HCT116 (cell line): ENCODE measurements around the gene DOK6. TPM values are rescaled to one million over a fixed set of nuclear protein-coding genes. Genes with fewer than 3 reads are reported as not detected.

ENCODE experiments used
- ATAC-seq: fragments of 200-7000 bp; cut with Tn5 transposase; 2 replicates; pipeline ENCODE4 v1.9.1; 2020; ENCODE audit warnings: mild to moderate bottlenecking, moderate library complexity
- BruUV-seq: library from RNA; stranded (reverse); fragments of 400-500 nt; replicated peaks from 2 replicates; lab custom pipeline; 2021; lab: Mats Ljungman, UMichigan
- CTCF ChIA-PET: fragments of 300-600 bp; sonication (Branson Sonifier 250); formaldehyde crosslinking; loops from one replicate; lab custom pipeline; 2021; ENCODE audit warnings: antibody characterized with exemption; lab: Charles Lee
- POLR2A ChIA-PET: fragments of 300-600, 350-600 bp; sonication (Branson Sonifier 250); formaldehyde crosslinking; loops from one replicate; lab custom pipeline; 2021; ENCODE audit warnings: antibody characterized with exemption; lab: Charles Lee
- RAD21 ChIA-PET, 2 experiments: fragments of 300-600 bp; sonication (Branson Sonifier 250); formaldehyde crosslinking; loops; one replicate each; lab custom pipeline; 2023; ENCODE audit warnings: low total read pairs in 2 of 2; ENCODE audit not compliant: uncharacterized antibody in 2 of 2, unreplicated experiment in 2 of 2, low non-redundant PET in 1 of 2; lab: Charles Lee
- DNase-seq: peaks from one replicate; pipeline ENCODE4 v3.0.0-alpha.2; 2010; ENCODE audit warnings: low read depth, low spot score
- H2AFZ ChIP-seq: fragments of 200-600 bp; shearing (Covaris generic), sonication (generic); 2 replicates; pipeline ENCODE4 v1.6.1; 2017; ENCODE audit warnings: low read depth, mixed run types, mixed read lengths, antibody characterized with exemption, low read length; ENCODE audit not compliant: poor library complexity, severe bottlenecking
- H3K27ac ChIP-seq: 2 replicates; pipeline ENCODE4 v1.5.1; 2012; ENCODE audit warnings: low read depth, low read length
- H3K27me3 ChIP-seq: fragments of 200-600 bp; sonication (generic); 2 replicates; pipeline ENCODE4 v1.6.1; 2016; ENCODE audit warnings: mixed run types, low read length, mixed read lengths; ENCODE audit not compliant: insufficient read depth
- H3K36me3 ChIP-seq, 2 experiments: fragments of 200-500 bp in 1 of 2; fragments of 200-600 bp in 1 of 2; sonication (Bioruptor generic) in 1 of 2; sonication (generic) in 1 of 2; 2 replicates each; pipeline versions ENCODE4 v1.5.1 to v1.6.1; 2014 to 2016; ENCODE audit warnings: low read length in 2 of 2, inconsistent platforms in 1 of 2, mixed read lengths in 1 of 2, mixed run types in 1 of 2; ENCODE audit not compliant: insufficient read depth in 2 of 2, control insufficient read depth in 1 of 2
- H3K4me1 ChIP-seq, 2 experiments: fragments of 200-600 bp in 1 of 2; sonication (generic) in 1 of 2; 2 replicates each; pipeline versions ENCODE4 v1.5.1 to v1.6.1; 2012 to 2017; ENCODE audit warnings: low read length in 2 of 2, inconsistent platforms in 1 of 2, mild to moderate bottlenecking in 1 of 2, mixed read lengths in 1 of 2, mixed run types in 1 of 2, moderate library complexity in 1 of 2; ENCODE audit not compliant: insufficient read depth in 2 of 2, control insufficient read depth in 1 of 2
- H3K4me2 ChIP-seq: fragments of 200-600 bp; sonication (generic); 2 replicates; pipeline ENCODE4 v1.6.1; 2017; ENCODE audit warnings: mixed run types, low read length, mixed read lengths
- H3K4me3 ChIP-seq, 2 experiments: fragments of 200-600 bp in 1 of 2; sonication (generic) in 1 of 2; replicated peaks in 1 of 2; 2 replicates each; pipeline ENCODE4 v1.5.1; 2011 to 2016; ENCODE audit warnings: low read length in 2 of 2, control low read depth in 1 of 2, low read depth in 1 of 2, mild to moderate bottlenecking in 1 of 2, mixed read lengths in 1 of 2, mixed run types in 1 of 2
- H3K79me2 ChIP-seq: fragments of 200-600 bp; sonication (generic); 2 replicates; pipeline ENCODE4 v1.6.1; 2017; ENCODE audit warnings: mild to moderate bottlenecking, mixed run types, low read length, moderate library complexity, mixed read lengths; ENCODE audit not compliant: insufficient read depth
- H3K9ac ChIP-seq: fragments of 200-600 bp; sonication (generic); 2 replicates; pipeline ENCODE4 v1.6.1; 2016; ENCODE audit warnings: low read length, mixed read lengths
- H3K9me2 ChIP-seq: fragments of 200-600 bp; sonication (generic), shearing (Covaris generic); 2 replicates; pipeline ENCODE4 v1.6.1; 2017; ENCODE audit warnings: mixed run types, mild to moderate bottlenecking, moderate library complexity; ENCODE audit not compliant: insufficient read depth
- H3K9me3 ChIP-seq, 2 experiments: fragments of 200-500 bp in 1 of 2; fragments of 200-600 bp in 1 of 2; sonication (Bioruptor generic) in 1 of 2; sonication (generic) in 1 of 2; 2 replicates each; pipeline ENCODE4 v1.6.1; 2014 to 2017; ENCODE audit warnings: low read length in 2 of 2, mixed read lengths in 2 of 2, inconsistent platforms in 1 of 2, low read depth in 1 of 2, mild to moderate bottlenecking in 1 of 2, mixed run types in 1 of 2, moderate library complexity in 1 of 2; ENCODE audit not compliant: control insufficient read depth in 1 of 2, insufficient read depth in 1 of 2
- H4K20me1 ChIP-seq: fragments of 200-600 bp; sonication (generic), shearing (Covaris generic); 2 replicates; pipeline ENCODE4 v1.6.1; 2017; ENCODE audit warnings: mixed run types, mild to moderate bottlenecking, moderate library complexity; ENCODE audit not compliant: insufficient read depth
- EZH2phosphoT487 ChIP-seq: fragments of 200-600 bp; IDR thresholded peaks from 2 replicates; pipeline ENCODE4 v1.6.1; 2018; ENCODE audit warnings: antibody characterized with exemption, borderline replicate concordance
- POLR2AphosphoS5 ChIP-seq: IDR thresholded peaks from 2 replicates; pipeline ENCODE4 v1.6.1; 2011; ENCODE audit warnings: mild to moderate bottlenecking, low read depth, low read length, moderate library complexity
- RAD21 ChIP-seq: IDR thresholded peaks from 2 replicates; pipeline ENCODE4 v1.6.1; 2012; ENCODE audit warnings: low read depth, mild to moderate bottlenecking
- intact Hi-C: fragments of 100-400 bp; cut with micrococcal nuclease; formaldehyde crosslinking; loops from 2 replicates; pipeline ENCODE4 v1.10.0; 2022
- total RNA-seq: library from RNA; stranded (reverse); gene quantifications from one replicate; pipeline ENCODE4 v1.2.1, GENCODE V29; 2021; ENCODE audit not compliant: unreplicated experiment
- TF ChIP-seq, protein P1 (sequence below), 3 experiments: fragments of 200-600 bp in 1 of 3; sonication (generic) in 1 of 3; IDR thresholded peaks in 2 of 3; conservative IDR thresholded peaks in 1 of 3; 2 replicates each; pipeline ENCODE4 v1.5.1; 2012 to 2017; ENCODE audit warnings: low read depth in 2 of 3, low read length in 2 of 3, antibody characterized with exemption in 1 of 3, borderline replicate concordance in 1 of 3, control low read depth in 1 of 3, mild to moderate bottlenecking in 1 of 3, mixed read lengths in 1 of 3, mixed run types in 1 of 3, moderate library complexity in 1 of 3; ENCODE audit not compliant: insufficient read depth in 1 of 3
- TF ChIP-seq, protein P2 (sequence below): IDR thresholded peaks from 2 replicates; pipeline ENCODE4 v1.6.1; 2011; ENCODE audit warnings: mild to moderate bottlenecking, low read length, moderate library complexity; ENCODE audit not compliant: insufficient replicate concordance; ENCODE audit errors: extremely low read depth

Gene DOK6
- total RNA-seq, 1 experiment from 2014 or later = not detected

DNA sequence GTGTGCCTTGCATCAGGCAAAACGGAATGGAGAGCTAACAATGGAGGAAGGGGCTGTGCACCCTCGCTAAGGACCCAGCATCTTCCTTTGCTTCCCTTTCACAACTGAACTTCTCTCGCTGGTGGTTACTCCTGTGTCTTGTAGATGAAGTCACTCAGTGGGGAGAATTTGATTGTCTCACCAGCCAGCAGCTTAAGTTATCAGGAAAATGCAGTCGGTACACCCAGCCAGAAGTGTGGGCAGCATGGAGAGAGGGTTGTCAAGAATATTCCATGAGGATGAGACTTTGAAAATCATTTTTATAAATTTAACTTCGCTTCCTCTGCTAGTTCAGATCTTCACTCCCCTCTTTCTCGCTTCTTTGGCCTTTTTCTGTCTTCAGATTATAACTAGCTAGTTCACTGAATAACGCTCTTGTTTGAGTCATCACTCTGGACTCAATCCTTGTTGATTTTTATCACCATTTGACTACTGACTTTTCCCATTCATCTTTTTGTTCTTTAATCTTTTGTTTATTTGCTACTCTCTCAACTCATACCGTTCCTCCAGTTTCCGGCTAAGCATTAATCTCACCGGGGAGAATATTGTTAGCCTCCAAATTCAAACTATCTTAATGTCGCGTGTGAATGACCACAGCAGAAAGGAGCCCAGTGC, 325.3 kb downstream of the DOK6 start:
- Histone ChIP-seq H3K9me3 (no peaks in the 10 kb centered on the region), H4K20me1 (no peaks in the 10 kb centered on the region), H2AFZ (no peak overlapping the region), H3K36me3 (no peaks in the 10 kb centered on the region), H3K9ac (no peak overlapping the region), H3K4me3 (no peak overlapping the region), H3K27me3 (no peaks in the 10 kb centered on the region), H3K79me2 (no peaks in the 10 kb centered on the region), H3K27ac (no peak overlapping the region), H3K4me2 (no peak overlapping the region), H3K4me1 (no peaks in the 10 kb centered on the region), H3K9me2 (no peaks in the 10 kb centered on the region)
- no peak for TF ChIP-seq POLR2AphosphoS5
- TF ChIP-seq, protein P1, sequence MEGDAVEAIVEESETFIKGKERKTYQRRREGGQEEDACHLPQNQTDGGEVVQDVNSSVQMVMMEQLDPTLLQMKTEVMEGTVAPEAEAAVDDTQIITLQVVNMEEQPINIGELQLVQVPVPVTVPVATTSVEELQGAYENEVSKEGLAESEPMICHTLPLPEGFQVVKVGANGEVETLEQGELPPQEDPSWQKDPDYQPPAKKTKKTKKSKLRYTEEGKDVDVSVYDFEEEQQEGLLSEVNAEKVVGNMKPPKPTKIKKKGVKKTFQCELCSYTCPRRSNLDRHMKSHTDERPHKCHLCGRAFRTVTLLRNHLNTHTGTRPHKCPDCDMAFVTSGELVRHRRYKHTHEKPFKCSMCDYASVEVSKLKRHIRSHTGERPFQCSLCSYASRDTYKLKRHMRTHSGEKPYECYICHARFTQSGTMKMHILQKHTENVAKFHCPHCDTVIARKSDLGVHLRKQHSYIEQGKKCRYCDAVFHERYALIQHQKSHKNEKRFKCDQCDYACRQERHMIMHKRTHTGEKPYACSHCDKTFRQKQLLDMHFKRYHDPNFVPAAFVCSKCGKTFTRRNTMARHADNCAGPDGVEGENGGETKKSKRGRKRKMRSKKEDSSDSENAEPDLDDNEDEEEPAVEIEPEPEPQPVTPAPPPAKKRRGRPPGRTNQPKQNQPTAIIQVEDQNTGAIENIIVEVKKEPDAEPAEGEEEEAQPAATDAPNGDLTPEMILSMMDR (IDR thresholded peaks at IDR 0.05 in 2 of 3, conservative IDR thresholded peaks at IDR 0.05 in 1 of 3; ENCODE audit: borderline replicate concordance in 1 of 3, insufficient read depth in 1 of 3, low read depth in 2 of 3, low read length in 2 of 3) = no peak
- TF ChIP-seq, protein P2, sequence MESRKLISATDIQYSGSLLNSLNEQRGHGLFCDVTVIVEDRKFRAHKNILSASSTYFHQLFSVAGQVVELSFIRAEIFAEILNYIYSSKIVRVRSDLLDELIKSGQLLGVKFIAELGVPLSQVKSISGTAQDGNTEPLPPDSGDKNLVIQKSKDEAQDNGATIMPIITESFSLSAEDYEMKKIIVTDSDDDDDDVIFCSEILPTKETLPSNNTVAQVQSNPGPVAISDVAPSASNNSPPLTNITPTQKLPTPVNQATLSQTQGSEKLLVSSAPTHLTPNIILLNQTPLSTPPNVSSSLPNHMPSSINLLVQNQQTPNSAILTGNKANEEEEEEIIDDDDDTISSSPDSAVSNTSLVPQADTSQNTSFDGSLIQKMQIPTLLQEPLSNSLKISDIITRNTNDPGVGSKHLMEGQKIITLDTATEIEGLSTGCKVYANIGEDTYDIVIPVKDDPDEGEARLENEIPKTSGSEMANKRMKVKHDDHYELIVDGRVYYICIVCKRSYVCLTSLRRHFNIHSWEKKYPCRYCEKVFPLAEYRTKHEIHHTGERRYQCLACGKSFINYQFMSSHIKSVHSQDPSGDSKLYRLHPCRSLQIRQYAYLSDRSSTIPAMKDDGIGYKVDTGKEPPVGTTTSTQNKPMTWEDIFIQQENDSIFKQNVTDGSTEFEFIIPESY = no peak
- TF ChIP-seq RAD21 = no peak
- no peak for TF ChIP-seq EZH2phosphoT487
- no peak for ATAC-seq
- ChIA-PET RAD21 (no interaction called here), CTCF (no interaction called here), POLR2A (no interaction called here)
- intact Hi-C loops = no loop called here
- DNase-seq = no peak
- no TSS peak for BruUV-seq
